OCI-LY7 (cell line): ENCODE results near the gene C20orf96. TPM values are rescaled to one million over a fixed set of nuclear protein-coding genes. Genes with fewer than 3 reads are reported as not detected.

Experiments used
- BruUV-seq: library from RNA; stranded (reverse); fragments of 400-500 nt; replicated peaks from 2 replicates; lab custom pipeline; 2021; lab: Mats Ljungman, UMichigan
- CTCF ChIA-PET: fragments of 300-600 bp; sonication (Branson Sonifier 250); formaldehyde crosslinking; loops from one replicate; lab custom pipeline; 2022; ENCODE audit warnings: antibody characterized with exemption; ENCODE audit not compliant: unreplicated experiment; lab: Charles Lee
- POLR2A ChIA-PET: fragments of 300-600 bp; sonication (Branson Sonifier 250); formaldehyde crosslinking; loops from one replicate; lab custom pipeline; 2022; ENCODE audit warnings: antibody characterized with exemption; lab: Charles Lee
- DNase-seq: peaks from one replicate; pipeline ENCODE4 v3.0.0-alpha.2; 2015; ENCODE audit warnings: low spot score
- H2AFZ ChIP-seq: fragments of 200-600 bp; sonication (generic), shearing (Covaris generic); 2 replicates; pipeline ENCODE4 v1.6.1; 2014; ENCODE audit warnings: mild to moderate bottlenecking, antibody characterized with exemption, low read length, moderate library complexity
- H3K27ac ChIP-seq: fragments of 200-600 bp; sonication (generic); 2 replicates; pipeline ENCODE4 v1.5.1; 2014; ENCODE audit warnings: mixed run types, low read depth, mild to moderate bottlenecking, moderate library complexity, low read length, inconsistent platforms; ENCODE audit not compliant: poor library complexity, severe bottlenecking
- H3K36me3 ChIP-seq: fragments of 200-600 bp; sonication (generic); 2 replicates; pipeline ENCODE4 v1.6.1; 2014; ENCODE audit warnings: mild to moderate bottlenecking, antibody characterized with exemption, low read length, moderate library complexity, mixed read lengths; ENCODE audit not compliant: insufficient read depth
- H3K4me1 ChIP-seq: fragments of 200-600 bp; sonication (generic); 2 replicates; pipeline ENCODE4 v1.5.1; 2014; ENCODE audit warnings: mild to moderate bottlenecking, low read length; ENCODE audit not compliant: insufficient read depth, poor library complexity, severe bottlenecking
- H3K4me2 ChIP-seq: fragments of 200-600 bp; sonication (generic); 2 replicates; pipeline ENCODE4 v1.6.1; 2014; ENCODE audit warnings: mild to moderate bottlenecking, low read length
- H3K4me3 ChIP-seq: fragments of 200-600 bp; sonication (generic); 2 replicates; pipeline ENCODE4 v1.5.1; 2014; ENCODE audit warnings: mild to moderate bottlenecking, low read depth, low read length; ENCODE audit not compliant: poor library complexity, severe bottlenecking
- H3K79me2 ChIP-seq: fragments of 200-600 bp; sonication (generic); 2 replicates; pipeline ENCODE4 v1.6.1; 2016; ENCODE audit warnings: low read depth, mild to moderate bottlenecking, low read length, moderate library complexity, mixed read lengths; ENCODE audit not compliant: insufficient read depth
- H3K9me2 ChIP-seq: fragments of 200-600 bp; sonication (generic); 2 replicates; pipeline ENCODE4 v1.6.1; 2016; ENCODE audit warnings: mild to moderate bottlenecking, low read length, mixed read lengths; ENCODE audit not compliant: insufficient read depth
- H3K9me3 ChIP-seq: fragments of 200-600 bp; sonication (generic); 2 replicates; pipeline ENCODE4 v1.6.1; 2014; ENCODE audit warnings: mild to moderate bottlenecking, mixed run types, low read length, mixed read lengths
- H4K20me1 ChIP-seq: fragments of 200-600 bp; sonication (generic); 2 replicates; pipeline ENCODE4 v1.6.1; 2014; ENCODE audit warnings: mild to moderate bottlenecking, antibody characterized with exemption, low read length, moderate library complexity, mixed read lengths; ENCODE audit not compliant: insufficient read depth
- EZH2phosphoT487 ChIP-seq: fragments of 200-600 bp; sonication (generic); IDR thresholded peaks from 2 replicates; pipeline ENCODE4 v1.6.1; 2018; ENCODE audit warnings: low read depth, borderline replicate concordance, mild to moderate bottlenecking, mixed run types, antibody characterized with exemption, low read length, moderate library complexity, mixed read lengths
- intact Hi-C: fragments of 100-400 bp; cut with micrococcal nuclease; formaldehyde crosslinking; loops from one replicate; pipeline ENCODE4 v1.10.0; 2022; ENCODE audit not compliant: unreplicated experiment
- total RNA-seq, 2 experiments: library from RNA; depleted of rRNA in 1 of 2; stranded (reverse); fragments of >200 nt in 1 of 2; shearing (Covaris generic) in 1 of 2; gene quantifications; 2 replicates each; pipeline ENCODE4 v1.2.3, GENCODE V29; 2014 to 2022
- TF ChIP-seq, protein P1 (sequence below): fragments of 200-600 bp; sonication (generic); conservative IDR thresholded peaks from 2 replicates; pipeline ENCODE4 v1.5.1; 2014; ENCODE audit warnings: mild to moderate bottlenecking, antibody characterized with exemption, low read length, moderate library complexity, mixed read lengths

C20orf96 gene
- total RNA-seq, 2 experiments from 2014 or later, result 2.6 to 13.1 TPM

DNA sequence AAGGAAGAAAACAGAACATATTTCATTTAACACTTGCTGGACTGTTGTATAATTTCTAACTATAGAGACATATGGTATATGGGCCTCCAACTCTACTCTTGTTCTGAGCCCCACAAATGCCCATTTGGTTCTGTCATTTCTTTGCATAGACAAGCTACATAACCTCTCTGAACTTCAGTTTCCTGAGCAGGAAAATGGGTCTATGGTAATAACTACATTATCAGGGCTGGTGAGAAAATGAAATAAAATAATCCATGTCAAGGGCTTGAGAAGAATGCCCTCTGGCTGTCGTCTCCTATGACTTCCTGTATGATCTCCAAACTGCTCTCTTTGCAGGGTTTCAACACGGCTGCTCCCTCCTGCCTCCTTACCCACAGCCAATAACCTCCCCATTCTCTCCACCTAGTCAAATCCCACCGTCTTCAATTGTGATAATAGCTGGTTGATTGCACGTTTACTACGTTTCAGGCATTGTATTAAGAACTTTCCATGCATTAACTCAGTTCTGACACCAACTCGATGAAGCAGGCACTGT, 18.8 kb upstream of the C20orf96 start:
- intact Hi-C loops, result no loop called here
- Histone ChIP-seq H3K4me1 (peaks cover 17% of the 10 kb centered on the region), H2AFZ (peak overlapping the region; percentile 98), H4K20me1 (no peaks in the 10 kb centered on the region), H3K36me3 (no peaks in the 10 kb centered on the region), H3K4me3 (peak overlapping the region; percentile 66), H3K9me2 (no peaks in the 10 kb centered on the region), H3K27ac (no peak overlapping the region), H3K9me3 (no peaks in the 10 kb centered on the region), H3K79me2 (no peaks in the 10 kb centered on the region), H3K4me2 (peak overlapping the region; percentile 81)
- no TSS peak for BruUV-seq
- TF ChIP-seq, protein P1, sequence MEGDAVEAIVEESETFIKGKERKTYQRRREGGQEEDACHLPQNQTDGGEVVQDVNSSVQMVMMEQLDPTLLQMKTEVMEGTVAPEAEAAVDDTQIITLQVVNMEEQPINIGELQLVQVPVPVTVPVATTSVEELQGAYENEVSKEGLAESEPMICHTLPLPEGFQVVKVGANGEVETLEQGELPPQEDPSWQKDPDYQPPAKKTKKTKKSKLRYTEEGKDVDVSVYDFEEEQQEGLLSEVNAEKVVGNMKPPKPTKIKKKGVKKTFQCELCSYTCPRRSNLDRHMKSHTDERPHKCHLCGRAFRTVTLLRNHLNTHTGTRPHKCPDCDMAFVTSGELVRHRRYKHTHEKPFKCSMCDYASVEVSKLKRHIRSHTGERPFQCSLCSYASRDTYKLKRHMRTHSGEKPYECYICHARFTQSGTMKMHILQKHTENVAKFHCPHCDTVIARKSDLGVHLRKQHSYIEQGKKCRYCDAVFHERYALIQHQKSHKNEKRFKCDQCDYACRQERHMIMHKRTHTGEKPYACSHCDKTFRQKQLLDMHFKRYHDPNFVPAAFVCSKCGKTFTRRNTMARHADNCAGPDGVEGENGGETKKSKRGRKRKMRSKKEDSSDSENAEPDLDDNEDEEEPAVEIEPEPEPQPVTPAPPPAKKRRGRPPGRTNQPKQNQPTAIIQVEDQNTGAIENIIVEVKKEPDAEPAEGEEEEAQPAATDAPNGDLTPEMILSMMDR, result peak; percentile 33; the same call in 1 of the 2 replicates
- TF ChIP-seq EZH2phosphoT487, result no peak
- CTCF ChIA-PET, result interaction anchor here (1.0 to 1.9 kb wide), 2 partner anchors 10 to 15 kb away, joined by 3 to 6 read pairs; partner anchors contain the start of gene SOX12
- DNase-seq, result no peak
- POLR2A ChIA-PET, result interaction anchor here (0.9 to 1.7 kb wide), 4 partner anchors 10 to 15 kb away, joined by 4 to 12 read pairs (median 6); partner anchors contain the start of gene SOX12

GRCh38 chr20:308427-309038, 18.0 kb upstream of the C20orf96 start:
- Histone ChIP-seq H3K79me2 (no peaks in the 10 kb centered on the region), H3K4me2 (no peak overlapping the region), H4K20me1 (no peaks in the 10 kb centered on the region), H3K4me1 (peaks cover 17% of the 10 kb centered on the region), H3K9me3 (no peaks in the 10 kb centered on the region), H3K9me2 (no peaks in the 10 kb centered on the region), H3K27ac (no peak overlapping the region), H3K4me3 (no peak overlapping the region), H3K36me3 (no peaks in the 10 kb centered on the region), H2AFZ (no peak overlapping the region)
- BruUV-seq, result no TSS peak
- no peak for TF ChIP-seq EZH2phosphoT487
- TF ChIP-seq, protein P1, result no peak
- CTCF ChIA-PET, result interaction anchor here (0.7 kb wide), 1 partner anchor 10 kb away, joined by 4 read pairs; no protein-coding TSS in a partner anchor
- no peak for DNase-seq
- intact Hi-C loops, result no loop called here
- POLR2A ChIA-PET, result interaction anchor here (0.9 kb wide), 1 partner anchor 11 kb away, joined by 4 read pairs; no protein-coding TSS in a partner anchor
